Endothelial cell of umbilical vein (primary cell): ENCODE results near the gene ACOT7. TPM values are rescaled to one million over a fixed set of nuclear protein-coding genes. Genes with fewer than 3 reads are reported as not detected.

ENCODE experiments used
- BruUV-seq: library from RNA; stranded (reverse); fragments of 400-500 nt; replicated peaks from 2 replicates; lab custom pipeline; 2021; lab: Mats Ljungman, UMichigan
- CTCF ChIA-PET: fragments of 300-600, 350-600 bp; sonication (Branson Sonifier 250); formaldehyde crosslinking; loops from one replicate; lab custom pipeline; 2021; ENCODE audit warnings: antibody characterized with exemption, inconsistent platforms; lab: Charles Lee
- POLR2A ChIA-PET: fragments of 300-600, 350-600 bp; sonication (Branson Sonifier 250); formaldehyde crosslinking; loops from one replicate; lab custom pipeline; 2021; ENCODE audit warnings: antibody characterized with exemption, inconsistent platforms; lab: Charles Lee
- DNase-seq: peaks from one replicate; pipeline ENCODE4 v3.0.0-alpha.2; 2011; ENCODE audit warnings: low read depth, low spot score
- FAIRE-seq: peaks from 2 replicates; lab custom pipeline; 2011; peaks lifted over from hg19 to GRCh38; lab: Jason Lieb, UNC
- H2AFZ ChIP-seq: 2 replicates; pipeline ENCODE4 v1.6.0; 2012; ENCODE audit warnings: low read depth, low read length, control low read depth, inconsistent platforms
- H3K27ac ChIP-seq: 2 replicates; pipeline ENCODE4 v1.5.1; 2011; ENCODE audit warnings: low read depth, mild to moderate bottlenecking, control low read depth, low read length, moderate library complexity; ENCODE audit not compliant: insufficient read depth
- H3K27me3 ChIP-seq, 2 experiments: 2 replicates each; pipeline versions ENCODE4 v1.6.0 to v1.6.1; 2011; ENCODE audit warnings: low read length in 2 of 2, mixed read lengths in 1 of 2; ENCODE audit not compliant: control insufficient read depth in 2 of 2, insufficient read depth in 2 of 2
- H3K36me3 ChIP-seq, 2 experiments: 2 replicates in 1 of 2; 3 replicates in 1 of 2; pipeline ENCODE4 v1.5.1; 2011; ENCODE audit warnings: low read length in 2 of 2, mild to moderate bottlenecking in 1 of 2, moderate library complexity in 1 of 2; ENCODE audit not compliant: control insufficient read depth in 2 of 2, insufficient read depth in 2 of 2; ENCODE audit errors: extremely low read depth in 1 of 2
- H3K4me1 ChIP-seq: 3 replicates; pipeline ENCODE4 v1.5.1; 2011; ENCODE audit warnings: mild to moderate bottlenecking, low read length; ENCODE audit not compliant: control insufficient read depth, insufficient read depth; ENCODE audit errors: extremely low read depth
- H3K4me2 ChIP-seq: 2 replicates; pipeline ENCODE4 v1.6.1; 2011; ENCODE audit warnings: low read length, control low read depth, mixed read lengths; ENCODE audit not compliant: insufficient read depth
- H3K4me3 ChIP-seq, 3 experiments: fragments of 200-600 bp in 1 of 3; sonication (generic), shearing (Covaris generic) in 1 of 3; replicated peaks in 1 of 3; 2 replicates each; pipeline ENCODE4 v1.5.1; 2011 to 2016; ENCODE audit warnings: control low read depth in 3 of 3, low read length in 3 of 3, mild to moderate bottlenecking in 2 of 3, inconsistent platforms in 1 of 3, low read depth in 1 of 3, moderate library complexity in 1 of 3; ENCODE audit not compliant: insufficient read depth in 1 of 3
- H3K79me2 ChIP-seq: 2 replicates; pipeline ENCODE4 v1.6.0; 2012; ENCODE audit warnings: low read length, inconsistent platforms; ENCODE audit not compliant: control insufficient read depth, insufficient read depth
- H3K9ac ChIP-seq: replicated peaks from 2 replicates; pipeline ENCODE3; 2011; ENCODE audit warnings: low read length, control low read depth; ENCODE audit not compliant: insufficient read depth; ENCODE audit errors: extremely low read depth
- H3K9me1 ChIP-seq: replicated peaks from 3 replicates; pipeline ENCODE4 v1.6.0; 2011; ENCODE audit warnings: mild to moderate bottlenecking, low read length; ENCODE audit not compliant: control insufficient read depth, insufficient read depth; ENCODE audit errors: extremely low read depth
- H3K9me3 ChIP-seq: replicated peaks from 2 replicates; pipeline ENCODE4 v1.5.1; 2012; ENCODE audit warnings: low read length, inconsistent platforms; ENCODE audit not compliant: control insufficient read depth, insufficient read depth
- H4K20me1 ChIP-seq: replicated peaks from 2 replicates; pipeline ENCODE3; 2011; ENCODE audit warnings: mild to moderate bottlenecking, low read length; ENCODE audit not compliant: control insufficient read depth, insufficient read depth; ENCODE audit errors: extremely low read depth
- CTCF ChIP-seq, 2 donors: IDR thresholded peaks; 1 replicate in 1 of 2; 2 replicates in 1 of 2; pipeline ENCODE4 v1.5.1; 2011; ENCODE audit warnings: low read length in 2 of 2, mild to moderate bottlenecking in 2 of 2, moderate library complexity in 2 of 2, control low read depth in 1 of 2, inconsistent platforms in 1 of 2, low read depth in 1 of 2; ENCODE audit not compliant: insufficient read depth in 1 of 2; ENCODE audit errors: extremely low read depth in 1 of 2
- EZH2 ChIP-seq: IDR thresholded peaks from 2 replicates; pipeline ENCODE4 v1.6.1; 2012; ENCODE audit warnings: borderline replicate concordance, low read depth, mild to moderate bottlenecking, moderate library complexity, low read length, inconsistent platforms; ENCODE audit not compliant: severe bottlenecking
- FOS ChIP-seq: IDR thresholded peaks from 2 replicates; pipeline ENCODE4 v1.6.1; 2011; ENCODE audit warnings: mild to moderate bottlenecking, low read length, moderate library complexity, borderline replicate concordance; ENCODE audit not compliant: insufficient read depth
- GATA2 ChIP-seq: IDR thresholded peaks from 2 replicates; pipeline ENCODE4 v1.7.0; 2011; ENCODE audit warnings: low read depth, mild to moderate bottlenecking, moderate library complexity, mixed read lengths, low read length; ENCODE audit not compliant: insufficient read length, insufficient read depth
- JUN ChIP-seq: IDR thresholded peaks from 2 replicates; pipeline ENCODE4 v1.6.1; 2011; ENCODE audit warnings: borderline replicate concordance, low read depth; ENCODE audit not compliant: insufficient read length, insufficient read depth
- MAX ChIP-seq: IDR thresholded peaks from 2 replicates; pipeline ENCODE4 v1.6.1; 2011; ENCODE audit not compliant: insufficient read depth, insufficient read length
- MYC ChIP-seq: IDR thresholded peaks from one replicate; pipeline ENCODE4 v1.6.1; 2011; ENCODE audit warnings: mild to moderate bottlenecking, low read depth, low read length
- POLR2A ChIP-seq: IDR thresholded peaks from 2 replicates; pipeline ENCODE4 v1.6.1; 2012; ENCODE audit warnings: low read depth, mild to moderate bottlenecking, control low read depth, low read length
- POLR2AphosphoS5 ChIP-seq: IDR thresholded peaks from 2 replicates; pipeline ENCODE4 v1.6.1; 2012; ENCODE audit warnings: low read depth, mild to moderate bottlenecking, control low read depth, low read length, moderate library complexity; ENCODE audit not compliant: insufficient read depth
- dilution Hi-C: fragments of 300-500 bp; cut with MboI; formaldehyde crosslinking; loops from one replicate; pipeline ENCODE4 v1.15.0; 2019; ENCODE audit warnings: low sequenced_read_pairs; ENCODE audit not compliant: extremely low pct_ligation_motif_present
- intact Hi-C: fragments of 100-400 bp; cut with micrococcal nuclease; formaldehyde crosslinking; loops from one replicate; pipeline ENCODE4 v1.10.0; 2022
- polyA plus RNA-seq, 4 experiments: library from polyadenylated mRNA; depleted of rRNA in 3 of 4; stranded (reverse) in 3 of 4; unstranded in 1 of 4; fragments of >200 nt; gene quantifications; 2 replicates each; pipeline versions ENCODE4 v1.2.1 to v1.2.3, GENCODE V29; 2011 to 2012; ENCODE audit warnings: missing spikeins in 1 of 4
- total RNA-seq: library from RNA; stranded (reverse); gene quantifications from 2 replicates; pipeline ENCODE4 v1.2.3, GENCODE V29; 2021

ACOT7 gene
- total and polyA plus RNA-seq, 2 donors (not counting 3 experiments of a cell fraction or from before 2014, with no cell fraction given) = 69.4 to 105 TPM

GRCh38 chr1:6272868-6273267 lies 120.7 kb downstream of the ACOT7 start:
- POLR2A ChIA-PET = no interaction called here
- dilution Hi-C loops = no loop called here
- BruUV-seq = no TSS peak

GRCh38 chr1:6272452-6272851 lies 121.1 kb downstream of the ACOT7 start:
- Histone ChIP-seq H3K9me3 (no peaks in the 10 kb centered on the region), H3K4me3 (no peak overlapping the region), H3K36me3 (no peaks in the 10 kb centered on the region), H3K79me2 (no peaks in the 10 kb centered on the region), H3K4me2 (no peak overlapping the region), H3K27ac (no peak overlapping the region), H2AFZ (no peak overlapping the region), H3K9ac (no peak overlapping the region), H4K20me1 (no peaks in the 10 kb centered on the region), H3K4me1 (no peaks in the 10 kb centered on the region), H3K9me1 (no peaks in the 10 kb centered on the region), H3K27me3 (no peaks in the 10 kb centered on the region)
- intact Hi-C loops (no loop called here), dilution Hi-C loops (no loop called here)
- POLR2A ChIA-PET = no interaction called here
- BruUV-seq = no TSS peak
- TF ChIP-seq POLR2A = no peak
- no peak for TF ChIP-seq JUN
- TF ChIP-seq GATA2 = no peak
- no peak for TF ChIP-seq FOS
- no peak for TF ChIP-seq MAX
- TF ChIP-seq MYC = no peak
- TF ChIP-seq EZH2 = no peak
- TF ChIP-seq CTCF (IDR thresholded peaks at IDR 0.05; ENCODE audit: extremely low read depth in 1 of 2, insufficient read depth in 1 of 2, low read depth in 1 of 2, low read length in 2 of 2) = no peak
- no peak for TF ChIP-seq POLR2AphosphoS5
- DNase-seq (no peak), FAIRE-seq (no peak)
- CTCF ChIA-PET = no interaction called here

More at GRCh38 chr1:6272868-6273267, 120.7 kb downstream of the ACOT7 start:
- Histone ChIP-seq H3K4me2 (no peak overlapping the region), H3K9ac (no peak overlapping the region), H4K20me1 (no peaks in the 10 kb centered on the region), H3K27me3 (no peaks in the 10 kb centered on the region), H3K4me3 (no peak overlapping the region), H3K9me1 (no peaks in the 10 kb centered on the region), H3K36me3 (no peaks in the 10 kb centered on the region), H3K27ac (no peak overlapping the region), H2AFZ (no peak overlapping the region), H3K79me2 (no peaks in the 10 kb centered on the region), H3K9me3 (no peaks in the 10 kb centered on the region), H3K4me1 (no peaks in the 10 kb centered on the region)
- DNase-seq (no peak), FAIRE-seq (no peak)
- TF ChIP-seq FOS (no peak), CTCF (IDR thresholded peaks at IDR 0.05; ENCODE audit: extremely low read depth in 1 of 2, insufficient read depth in 1 of 2, low read depth in 1 of 2, low read length in 2 of 2) (no peak), MYC (no peak), EZH2 (no peak)
- intact Hi-C loops = no loop called here
- CTCF ChIA-PET = no interaction called here
